ENCODE results near the gene MISP3. TPM values are rescaled to one million over a fixed set of nuclear protein-coding genes. Genes with fewer than 3 reads are reported as not detected.
A peak's percentile ranks its signal among the peaks of the same experiment; 100 is the strongest.

The MISP3 gene
- total and polyA plus RNA-seq, 2 of the 8 experiments (the other 6 are each of a cell fraction or from before 2014, with no cell fraction given), result 0.74 to 1.4 TPM

DNA sequence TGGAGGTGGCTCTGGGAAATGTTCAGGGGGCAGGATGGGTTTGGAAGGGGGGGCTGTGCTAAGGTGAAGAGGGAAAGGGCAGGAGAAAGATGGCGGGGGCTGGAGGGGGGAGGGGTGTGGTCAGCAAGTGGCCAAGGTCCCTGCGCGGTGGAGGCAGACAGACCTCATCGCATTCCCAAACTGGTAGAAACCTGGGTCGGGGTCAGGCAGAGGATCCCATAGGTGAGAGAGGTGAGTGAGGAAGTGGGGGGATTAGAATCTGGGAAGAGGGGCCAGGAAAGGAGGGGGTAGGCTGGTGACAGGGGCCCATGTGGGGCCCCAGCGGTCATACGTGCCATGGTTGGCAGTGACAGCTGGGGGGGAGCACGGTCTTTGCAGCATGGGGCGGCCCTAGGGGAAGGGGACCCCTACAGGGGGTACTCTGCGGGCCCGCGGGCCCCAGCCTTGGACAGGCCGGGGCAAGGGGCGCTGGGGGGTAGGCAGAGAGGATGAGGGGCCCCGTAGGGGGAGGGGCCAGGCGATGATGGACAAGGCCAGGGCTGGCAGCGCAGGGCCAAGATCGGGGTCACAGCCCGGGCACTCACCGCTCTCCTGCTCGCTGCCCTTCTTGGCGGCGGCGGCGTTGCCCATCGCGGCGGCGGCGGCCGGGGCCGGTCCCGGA lies 44.5 kb downstream of the MISP3 start:
- H2BK20ac ChIP-seq (ENCODE audit: low read length), result no peak overlapping the region
- H3K9me3 ChIP-seq (ENCODE audit: insufficient read depth in 2 of 2, low read depth in 1 of 2, low read length in 1 of 2), result no peaks in the 10 kb centered on the region
- no peak overlapping the region for H3K27ac ChIP-seq (ENCODE audit: low read depth, low read length)
- 4% methylated on average over 13 of the region's 33 CpGs; no CpG with 5 or more reads in 1 of the 2 experiments for WGBS, 2 experiments (ENCODE audit: extremely low coverage in 1 of 2, insufficient coverage in 1 of 2, insufficient read length in 1 of 2, insufficient replicate concordance in 2 of 2, low coverage in 1 of 2, low lambda C conversion rate in 2 of 2, missing lambda C conversion rate in 1 of 2)
- POLR2A ChIA-PET (ENCODE audit: partially characterized antibody), result interaction anchor here (0.9 to 11.0 kb wide), 6 partner anchors 9 to 36 kb away, joined by 3 to 109 read pairs (median 3); partner anchors contain the start of gene ASF1B
- no peak overlapping the region for H4K91ac ChIP-seq (replicated peaks; ENCODE audit: insufficient read length, low read length)
- H2BK15ac ChIP-seq (ENCODE audit: low read length), result no peak overlapping the region
- H3K4me2 ChIP-seq (ENCODE audit: insufficient read depth in 1 of 2, low read depth in 2 of 2, low read length in 2 of 2), result peak overlapping the region; percentile 66 to 89
- H3K4me3 ChIP-seq (ENCODE audit: extremely low read depth in 1 of 4, insufficient read depth in 2 of 4, low read depth in 3 of 4, low read length in 4 of 4), result peak overlapping the region; percentile 22 to 85 (median 55)
- H3K18ac ChIP-seq (ENCODE audit: extremely low read depth, low read length), result no peak overlapping the region
- CTCF ChIA-PET (ENCODE audit: partially characterized antibody), result interaction anchor here (1.0 to 11.3 kb wide), 3 partner anchors 14 to 25 kb away, joined by 3 to 105 read pairs (median 11); no protein-coding TSS in a partner anchor
- H3K79me1 ChIP-seq (ENCODE audit: low read depth, low read length), result no peaks in the 10 kb centered on the region; the same call in 1 of the 2 replicates
- H3K56ac ChIP-seq (replicated peaks; ENCODE audit: insufficient read length, low read depth, low read length), result no peak overlapping the region
- H3K4me1 ChIP-seq (replicated peaks in 1 of 4; ENCODE audit: control insufficient read depth in 3 of 4, insufficient read depth in 4 of 4, low read length in 3 of 4), result peaks cover 11 to 32% (median 20%) of the 10 kb centered on the region in 4 experiments
- peaks cover 8% of the 10 kb centered on the region for H3K23me2 ChIP-seq (ENCODE audit: low read depth, low read length)
- H2BK12ac ChIP-seq (ENCODE audit: low read depth, low read length), result no peak overlapping the region
- no peak overlapping the region for H2AK5ac ChIP-seq (ENCODE audit: low read depth, low read length)
- 0 out of 4 replicates have a peak, but pooled peaks cover 0 to 3% of the 10 kb centered on the region in 2 experiments for H3K79me2 ChIP-seq (ENCODE audit: control insufficient read depth in 1 of 2, insufficient read depth in 2 of 2, low read length in 2 of 2)
- no peak for FAIRE-seq
- H3K36me3 ChIP-seq (ENCODE audit: control insufficient read depth in 2 of 4, insufficient read depth in 4 of 4, low read length in 3 of 4), result peaks cover 0 to 8% (median 2%) of the 10 kb centered on the region in 4 experiments; a peak in 2 of 8 replicates
- peak overlapping the region in 1 of 4 experiments; percentile 80; a peak in 2 of 7 replicates for H3K9ac ChIP-seq (replicated peaks in 1 of 4; ENCODE audit: extremely low read depth in 1 of 4, low read depth in 3 of 4, low read length in 3 of 4)
- no peak overlapping the region for H2BK120ac ChIP-seq (replicated peaks; ENCODE audit: low read depth, low read length)
- no peak overlapping the region for H3K14ac ChIP-seq (ENCODE audit: insufficient read length)
- DNase-seq (ENCODE audit: low read depth in 1 of 2, low spot score in 2 of 2), result no peak
- H3K27me3 ChIP-seq (replicated peaks in 1 of 4; ENCODE audit: control insufficient read depth in 3 of 4, extremely low read depth in 1 of 4, insufficient read depth in 3 of 4, low read length in 3 of 4), result no peaks in the 10 kb centered on the region; a peak in 2 of 7 replicates
- H3K4ac ChIP-seq (replicated peaks; ENCODE audit: insufficient read length, low read depth, low read length), result no peak overlapping the region
- no peak overlapping the region for H4K8ac ChIP-seq (ENCODE audit: extremely low read depth, insufficient read depth, low read length)
- no peak overlapping the region for H2BK5ac ChIP-seq (ENCODE audit: low read depth, low read length)
- TF ChIP-seq SIRT6 (IDR thresholded peaks at IDR 0.05; ENCODE audit: low read length) (no peak), KDM4A (IDR thresholded peaks at IDR 0.05; ENCODE audit: low read depth, low read length, severe bottlenecking) (peak; percentile 58), SIN3A (conservative IDR thresholded peaks at IDR 0.05 in 1 of 2, IDR thresholded peaks at IDR 0.05 in 1 of 2; ENCODE audit: low read depth in 1 of 2, low read length in 2 of 2) (0 out of 4 replicates have a peak, but pooled peaks of 1 of the 2 experiments have one; percentile 47)
- H3K23ac ChIP-seq (ENCODE audit: insufficient read length), result no peak overlapping the region
- H4K5ac ChIP-seq (ENCODE audit: insufficient read length, low read depth, low read length), result no peak overlapping the region
- H2AFZ ChIP-seq (ENCODE audit: low read length), result no peak overlapping the region
- peaks cover 7 to 12% of the 10 kb centered on the region in 2 experiments for H4K20me1 ChIP-seq (replicated peaks in 1 of 2; ENCODE audit: control insufficient read depth in 1 of 2, insufficient read depth in 2 of 2, low read length in 2 of 2)
